Neural cell (in vitro differentiated cells): Measurements from ENCODE around the gene GAB1.

Experiments
- CTCF ChIP-seq: fragments of 450-650 bp; IDR thresholded peaks from 2 replicates; pipeline ENCODE4 v1.5.1; 2014; ENCODE audit warnings: antibody characterized with exemption, mild to moderate bottlenecking, moderate library complexity; ENCODE audit not compliant: poor library complexity, severe bottlenecking
- EP300 ChIP-seq: fragments of 450-650 bp; conservative IDR thresholded peaks from 2 replicates; pipeline ENCODE4 v1.6.1; 2014; ENCODE audit warnings: antibody characterized with exemption, mild to moderate bottlenecking, moderate library complexity; ENCODE audit not compliant: poor library complexity, severe bottlenecking
- EZH2 ChIP-seq: fragments of 200-600, 300-800 bp; shearing (Covaris generic), sonication (generic); IDR thresholded peaks from 2 replicates; pipeline ENCODE4 v1.6.1; 2014; ENCODE audit warnings: antibody characterized with exemption, low read length, borderline replicate concordance, mild to moderate bottlenecking; ENCODE audit not compliant: insufficient read depth, poor library complexity, severe bottlenecking
- MXI1 ChIP-seq: fragments of 450-650 bp; conservative IDR thresholded peaks from 2 replicates; pipeline ENCODE4 v1.6.1; 2014; ENCODE audit warnings: antibody characterized with exemption, mild to moderate bottlenecking; ENCODE audit not compliant: poor library complexity, severe bottlenecking
- POLR2AphosphoS5 ChIP-seq: IDR thresholded peaks from 2 replicates; pipeline ENCODE4 v1.6.1; 2012
- RAD21 ChIP-seq: fragments of 450-650 bp; conservative IDR thresholded peaks from 2 replicates; pipeline ENCODE4 v1.6.1; 2014; ENCODE audit warnings: antibody characterized with exemption, mild to moderate bottlenecking, moderate library complexity
- REST ChIP-seq: IDR thresholded peaks from 2 replicates; pipeline ENCODE4 v1.6.1; 2012; ENCODE audit warnings: borderline replicate concordance
- SMC3 ChIP-seq: fragments of 450-650 bp; conservative IDR thresholded peaks from 2 replicates; pipeline ENCODE4 v1.6.1; 2014; ENCODE audit warnings: antibody characterized with exemption, mild to moderate bottlenecking, moderate library complexity; ENCODE audit not compliant: poor library complexity
- TAF1 ChIP-seq: IDR thresholded peaks from 2 replicates; pipeline ENCODE4 v1.6.1; 2012; ENCODE audit warnings: low read depth

GRCh38 chr4:143399113-143399949, 62.7 kb downstream of the GAB1 start:
- peak; percentile 63 for TF ChIP-seq CTCF
- TF ChIP-seq POLR2AphosphoS5 = no peak
- TF ChIP-seq EZH2 = no peak
- no peak for TF ChIP-seq EP300
- TF ChIP-seq REST = no peak
- no peak for TF ChIP-seq TAF1
- TF ChIP-seq SMC3 = peak; percentile 62
- TF ChIP-seq MXI1 = no peak
- TF ChIP-seq RAD21 = peak; percentile 45
